ENCODE results near the gene NEDD4L. TPM values are rescaled to one million over a fixed set of nuclear protein-coding genes. Genes with fewer than 3 reads are reported as not detected.

Gene NEDD4L
- polyA plus RNA-seq, 1 donor (not counting 4 experiments of a cell fraction or from before 2014, with no cell fraction given), result 52.6 TPM

GRCh38 chr18:58254873-58255511, 211.0 kb downstream of the NEDD4L start:
- H3K36me3 ChIP-seq (ENCODE audit: control insufficient read depth in 2 of 2, extremely low read depth in 1 of 2, insufficient read depth in 2 of 2, low read length in 2 of 2), result peaks cover 6 to 14% of the 10 kb centered on the region in 2 experiments
- H3K9ac ChIP-seq (ENCODE audit: control insufficient read depth, extremely low read depth, insufficient read depth, low read length), result no peak overlapping the region
- no peaks in the 10 kb centered on the region for H3K9me1 ChIP-seq (ENCODE audit: control insufficient read depth, extremely low read depth, insufficient read depth, low read length)
- no peak for FAIRE-seq
- no peak overlapping the region for H3K4me2 ChIP-seq (ENCODE audit: control insufficient read depth, extremely low read depth, insufficient read depth, low read depth, low read length)
- H3K9me3 ChIP-seq (ENCODE audit: control insufficient read depth, low read depth, low read length), result no peaks in the 10 kb centered on the region
- H4K20me1 ChIP-seq (ENCODE audit: control insufficient read depth, extremely low read depth, insufficient read depth, low read length), result no peaks in the 10 kb centered on the region
- H3K4me1 ChIP-seq (ENCODE audit: control insufficient read depth, extremely low read depth, insufficient read depth, low read length), result no peaks in the 10 kb centered on the region
- peaks cover 78% of the 10 kb centered on the region for H3K79me2 ChIP-seq (ENCODE audit: control insufficient read depth, insufficient read depth, low read length)
- dilution Hi-C loops (cut with MboI; ENCODE audit: extremely low pct_ligation_motif_present, low sequenced_read_pairs), result no loop called here
- H3K27me3 ChIP-seq (ENCODE audit: control insufficient read depth, extremely low read depth, insufficient read depth, low read length), result no peaks in the 10 kb centered on the region
- no peak for DNase-seq (ENCODE audit: low read depth, low spot score)
- TF ChIP-seq CTCF (optimal IDR thresholded peaks at IDR 0.05 in 1 of 3, IDR thresholded peaks at IDR 0.05 in 1 of 3, conservative IDR thresholded peaks at IDR 0.05 in 1 of 3; ENCODE audit: extremely low read depth in 1 of 3, insufficient read depth in 2 of 3, low read length in 3 of 3) (no peak), EZH2 (IDR thresholded peaks at IDR 0.05; ENCODE audit: low read length) (no peak)
- H2AFZ ChIP-seq (ENCODE audit: control insufficient read depth, low read length), result no peak overlapping the region
- H3K27ac ChIP-seq (ENCODE audit: control insufficient read depth, insufficient read depth, low read length), result no peak overlapping the region
- H3K4me3 ChIP-seq (ENCODE audit: control insufficient read depth in 2 of 3, extremely low read depth in 1 of 3, insufficient read depth in 2 of 3, low read depth in 1 of 3, low read length in 3 of 3), result no peak overlapping the region

GRCh38 chr18:58255701-58256311, 211.8 kb downstream of the NEDD4L start:
- no peaks in the 10 kb centered on the region for H4K20me1 ChIP-seq (ENCODE audit: control insufficient read depth, extremely low read depth, insufficient read depth, low read length)
- peaks cover 83% of the 10 kb centered on the region for H3K79me2 ChIP-seq (ENCODE audit: control insufficient read depth, insufficient read depth, low read length)
- no peak overlapping the region for H3K9ac ChIP-seq (ENCODE audit: control insufficient read depth, extremely low read depth, insufficient read depth, low read length)
- dilution Hi-C loops (cut with MboI; ENCODE audit: extremely low pct_ligation_motif_present, low sequenced_read_pairs), result no loop called here
- FAIRE-seq, result no peak
- peaks cover 7 to 14% of the 10 kb centered on the region in 2 experiments for H3K36me3 ChIP-seq (ENCODE audit: control insufficient read depth in 2 of 2, extremely low read depth in 1 of 2, insufficient read depth in 2 of 2, low read length in 2 of 2)
- no peak for DNase-seq (ENCODE audit: low read depth, low spot score)
- H3K4me2 ChIP-seq (ENCODE audit: control insufficient read depth, extremely low read depth, insufficient read depth, low read depth, low read length), result no peak overlapping the region
- no peak overlapping the region for H2AFZ ChIP-seq (ENCODE audit: control insufficient read depth, low read length)
- H3K4me1 ChIP-seq (ENCODE audit: control insufficient read depth, extremely low read depth, insufficient read depth, low read length), result no peaks in the 10 kb centered on the region
- TF ChIP-seq EZH2 (IDR thresholded peaks at IDR 0.05; ENCODE audit: low read length), result no peak
- no peak for TF ChIP-seq CTCF (optimal IDR thresholded peaks at IDR 0.05 in 1 of 3, IDR thresholded peaks at IDR 0.05 in 1 of 3, conservative IDR thresholded peaks at IDR 0.05 in 1 of 3; ENCODE audit: extremely low read depth in 1 of 3, insufficient read depth in 2 of 3, low read length in 3 of 3)
- H3K4me3 ChIP-seq (ENCODE audit: control insufficient read depth in 2 of 3, extremely low read depth in 1 of 3, insufficient read depth in 2 of 3, low read depth in 1 of 3, low read length in 3 of 3), result no peak overlapping the region
- no peaks in the 10 kb centered on the region for H3K9me3 ChIP-seq (ENCODE audit: control insufficient read depth, low read depth, low read length)
- no peaks in the 10 kb centered on the region for H3K27me3 ChIP-seq (ENCODE audit: control insufficient read depth, extremely low read depth, insufficient read depth, low read length)
- no peaks in the 10 kb centered on the region for H3K9me1 ChIP-seq (ENCODE audit: control insufficient read depth, extremely low read depth, insufficient read depth, low read length)
- no peak overlapping the region for H3K27ac ChIP-seq (ENCODE audit: control insufficient read depth, insufficient read depth, low read length)

Measured in keratinocyte (primary cell).